Mesenchymal stem cell (in vitro differentiated cells and primary cell): Measurements from ENCODE around the gene PGK1.

ENCODE experiments used
- DNase-seq: peaks from one replicate; pipeline ENCODE4 v3.0.0-alpha.2; 2013
- H2AFZ ChIP-seq: one replicate; pipeline ENCODE4 v1.6.1; 2013; ENCODE audit warnings: low read depth, mild to moderate bottlenecking, control low read depth, inconsistent platforms, low read length, moderate library complexity
- H2AK5ac ChIP-seq: 2 replicates; pipeline ENCODE4 v1.6.1; 2013; ENCODE audit warnings: low read length, moderate library complexity, mild to moderate bottlenecking, inconsistent platforms; ENCODE audit not compliant: severe bottlenecking
- H2BK120ac ChIP-seq: one replicate; pipeline ENCODE4 v1.6.1; 2013; ENCODE audit warnings: low read depth, mild to moderate bottlenecking, inconsistent platforms, low read length, moderate library complexity
- H2BK12ac ChIP-seq, 2 experiments: one replicate each; pipeline ENCODE4 v1.6.1; 2013; ENCODE audit warnings: inconsistent platforms in 2 of 2, low read length in 2 of 2, mild to moderate bottlenecking in 2 of 2, moderate library complexity in 2 of 2, control low read depth in 1 of 2
- H2BK15ac ChIP-seq: one replicate; pipeline ENCODE4 v1.6.1; 2013; ENCODE audit warnings: mild to moderate bottlenecking, low read depth, inconsistent platforms; ENCODE audit not compliant: poor library complexity, severe bottlenecking
- H2BK5ac ChIP-seq: 2 replicates; pipeline ENCODE4 v1.6.1; 2013; ENCODE audit warnings: low read depth, mild to moderate bottlenecking, low read length, control low read depth, inconsistent platforms; ENCODE audit not compliant: poor library complexity, severe bottlenecking
- H3K14ac ChIP-seq, 2 experiments: one replicate each; pipeline ENCODE4 v1.6.1; 2013; ENCODE audit warnings: inconsistent platforms in 2 of 2, low read length in 2 of 2, control low read depth in 1 of 2, mild to moderate bottlenecking in 1 of 2, moderate library complexity in 1 of 2
- H3K18ac ChIP-seq, 2 experiments: one replicate each; pipeline ENCODE4 v1.6.1; 2013; ENCODE audit warnings: inconsistent platforms in 2 of 2, low read length in 2 of 2, control low read depth in 1 of 2, low read depth in 1 of 2, mild to moderate bottlenecking in 1 of 2
- H3K23ac ChIP-seq, 2 experiments: one replicate each; pipeline ENCODE4 v1.6.1; 2013; ENCODE audit warnings: inconsistent platforms in 2 of 2, low read length in 2 of 2, mild to moderate bottlenecking in 2 of 2, moderate library complexity in 2 of 2, control low read depth in 1 of 2
- H3K27ac ChIP-seq: 2 replicates; pipeline ENCODE4 v1.5.1; 2013; ENCODE audit warnings: mild to moderate bottlenecking, moderate library complexity, low read length, control low read depth, inconsistent platforms; ENCODE audit not compliant: poor library complexity, severe bottlenecking
- H3K27me3 ChIP-seq, 2 experiments: 2 replicates each; pipeline versions ENCODE4 v1.6.1 to v1.7.0; 2013; ENCODE audit warnings: low read length in 2 of 2, mild to moderate bottlenecking in 2 of 2, moderate library complexity in 2 of 2, control low read depth in 1 of 2, inconsistent platforms in 1 of 2; ENCODE audit not compliant: control insufficient read depth in 1 of 2, insufficient read depth in 1 of 2
- H3K36me3 ChIP-seq, 2 experiments: 2 replicates each; pipeline versions ENCODE4 v1.6.1 to v1.7.0; 2013; ENCODE audit warnings: low read length in 2 of 2, control low read depth in 1 of 2, inconsistent platforms in 1 of 2, low read depth in 1 of 2, mild to moderate bottlenecking in 1 of 2; ENCODE audit not compliant: insufficient read depth in 2 of 2, control insufficient read depth in 1 of 2
- H3K4ac ChIP-seq, 2 experiments: one replicate each; pipeline ENCODE4 v1.6.1; 2013; ENCODE audit warnings: inconsistent platforms in 2 of 2, low read length in 2 of 2, mild to moderate bottlenecking in 2 of 2, moderate library complexity in 2 of 2, control low read depth in 1 of 2, low read depth in 1 of 2
- H3K4me1 ChIP-seq: 2 replicates; pipeline ENCODE4 v1.6.1; 2013; ENCODE audit warnings: low read depth, low read length, control low read depth; ENCODE audit not compliant: control insufficient read depth, insufficient read depth
- H3K4me2 ChIP-seq: 2 replicates; pipeline ENCODE4 v1.6.1; 2013; ENCODE audit warnings: low read length, mild to moderate bottlenecking, inconsistent platforms; ENCODE audit not compliant: poor library complexity, severe bottlenecking
- H3K4me3 ChIP-seq, 2 experiments: 2 replicates each; pipeline versions ENCODE4 v1.5.1 to v1.7.0; 2013; ENCODE audit warnings: low read length in 2 of 2, mild to moderate bottlenecking in 2 of 2, control low read depth in 1 of 2, low read depth in 1 of 2; ENCODE audit not compliant: insufficient read depth in 1 of 2
- H3K79me1 ChIP-seq: replicated peaks from 2 replicates; pipeline ENCODE4 v1.6.1; 2013; ENCODE audit warnings: mild to moderate bottlenecking, control low read depth, low read length, inconsistent platforms; ENCODE audit not compliant: poor library complexity, severe bottlenecking
- H3K9ac ChIP-seq: 2 replicates; pipeline ENCODE4 v1.7.0; 2013; ENCODE audit warnings: mild to moderate bottlenecking, low read length, moderate library complexity
- H3K9me3 ChIP-seq: 2 replicates; pipeline ENCODE4 v1.7.0; 2013; ENCODE audit warnings: mild to moderate bottlenecking, low read length; ENCODE audit not compliant: control insufficient read depth
- H4K8ac ChIP-seq: one replicate; pipeline ENCODE4 v1.6.1; 2013; ENCODE audit warnings: inconsistent platforms, mild to moderate bottlenecking, low read length, moderate library complexity
- H4K91ac ChIP-seq: one replicate; pipeline ENCODE4 v1.6.1; 2013; ENCODE audit warnings: mild to moderate bottlenecking, low read length, inconsistent platforms
- WGBS: methylation state at CpG from one replicate; pipeline ENCODE4 v1.1.7; 2013; ENCODE audit warnings: mixed read lengths; 5-methylcytosine and 5-hydroxymethylcytosine counted together

PGK1 gene

GRCh38 chrX:78116766-78117165 is 12.7 kb downstream of the PGK1 start:
- no peaks in the 10 kb centered on the region for H3K4me1 ChIP-seq
- no peak overlapping the region for H3K4me2 ChIP-seq
- DNase-seq: no peak
- H4K8ac ChIP-seq: no peak overlapping the region
- H3K14ac ChIP-seq: no peak overlapping the region
- no peak overlapping the region for H2BK120ac ChIP-seq
- no peaks in the 10 kb centered on the region for H3K27me3 ChIP-seq
- H3K79me1 ChIP-seq: peaks cover 2% of the 10 kb centered on the region
- H2BK15ac ChIP-seq: no peak overlapping the region
- no peak overlapping the region for H2BK5ac ChIP-seq
- H3K9ac ChIP-seq: no peak overlapping the region
- H2AK5ac ChIP-seq: no peak overlapping the region
- H3K4me3 ChIP-seq: no peak overlapping the region
- no peaks in the 10 kb centered on the region for H3K9me3 ChIP-seq
- no peak overlapping the region for H3K27ac ChIP-seq
- no peak overlapping the region for H2BK12ac ChIP-seq
- no peak overlapping the region for H3K4ac ChIP-seq
- no peak overlapping the region for H4K91ac ChIP-seq
- H3K18ac ChIP-seq: no peak overlapping the region
- no peak overlapping the region for H2AFZ ChIP-seq
- 96% methylated on average over 2 of the region's 2 CpGs for WGBS
- H3K36me3 ChIP-seq: peaks cover 26 to 96% of the 10 kb centered on the region in 2 experiments
- no peak overlapping the region for H3K23ac ChIP-seq

GRCh38 chrX:78118628-78119027 is 14.6 kb downstream of the PGK1 start:
- no peaks in the 10 kb centered on the region for H3K27me3 ChIP-seq
- no peak overlapping the region for H3K23ac ChIP-seq
- no peak overlapping the region for H2AFZ ChIP-seq
- H3K4me3 ChIP-seq: no peak overlapping the region
- H2BK5ac ChIP-seq: no peak overlapping the region
- no peak overlapping the region for H2AK5ac ChIP-seq
- no peak overlapping the region for H2BK12ac ChIP-seq
- H3K9me3 ChIP-seq: no peaks in the 10 kb centered on the region
- no peak for DNase-seq
- H4K91ac ChIP-seq: no peak overlapping the region
- no peak overlapping the region for H3K14ac ChIP-seq
- peaks cover 1% of the 10 kb centered on the region for H3K79me1 ChIP-seq
- H3K4ac ChIP-seq: no peak overlapping the region
- H3K9ac ChIP-seq: no peak overlapping the region
- H3K18ac ChIP-seq: no peak overlapping the region
- H3K4me2 ChIP-seq: no peak overlapping the region
- peaks cover 21 to 91% of the 10 kb centered on the region in 2 experiments for H3K36me3 ChIP-seq
- H2BK15ac ChIP-seq: no peak overlapping the region
- H2BK120ac ChIP-seq: no peak overlapping the region
- no peak overlapping the region for H4K8ac ChIP-seq
- no peaks in the 10 kb centered on the region for H3K4me1 ChIP-seq
- 89% methylated on average over 1 of the region's 1 CpG for WGBS
- no peak overlapping the region for H3K27ac ChIP-seq

DNA sequence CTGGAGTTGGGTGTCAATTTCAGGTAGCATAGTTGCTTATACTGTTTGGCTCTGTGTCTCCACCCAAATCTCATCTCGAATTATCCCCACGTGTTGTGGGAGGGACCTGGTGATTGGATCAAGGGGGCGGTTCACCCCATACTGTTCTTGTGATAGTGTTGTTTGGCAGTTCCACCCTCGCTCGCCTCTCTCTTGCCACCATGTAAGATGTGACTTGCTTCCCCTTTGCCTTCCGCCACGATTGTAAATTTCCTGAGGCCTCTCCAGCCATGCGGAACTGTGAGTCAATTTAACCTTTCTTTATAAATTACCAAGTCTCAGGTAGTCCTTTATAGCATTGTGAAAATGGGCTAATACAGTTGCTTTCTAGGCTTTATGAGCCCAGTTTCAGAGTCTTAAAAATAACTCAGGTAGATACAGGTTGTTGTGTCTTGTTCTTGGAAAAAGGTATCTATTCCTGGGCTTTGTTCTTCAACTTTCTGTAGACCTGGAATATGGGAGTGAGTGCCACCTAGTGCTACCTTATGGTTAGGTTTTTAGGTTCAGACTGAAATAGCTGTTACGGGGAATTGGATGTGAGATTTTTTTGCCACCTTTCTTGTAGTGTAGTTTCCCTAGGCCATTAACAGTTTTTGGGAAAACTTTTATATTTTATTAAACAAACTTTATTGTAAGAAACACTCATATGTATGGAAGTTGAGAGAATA is 15.6 kb downstream of the PGK1 start:
- no peak overlapping the region for H3K27ac ChIP-seq
- no peak overlapping the region for H3K4me3 ChIP-seq
- H3K79me1 ChIP-seq: no peaks in the 10 kb centered on the region
- H3K4ac ChIP-seq: no peak overlapping the region
- H2BK120ac ChIP-seq: no peak overlapping the region
- no peak overlapping the region for H3K23ac ChIP-seq
- H3K14ac ChIP-seq: no peak overlapping the region
- H2BK15ac ChIP-seq: no peak overlapping the region
- no peak overlapping the region for H3K9ac ChIP-seq
- no peak overlapping the region for H3K18ac ChIP-seq
- H3K9me3 ChIP-seq: no peaks in the 10 kb centered on the region
- H3K4me2 ChIP-seq: no peak overlapping the region
- 79% methylated on average over 4 of the region's 9 CpGs for WGBS
- H3K27me3 ChIP-seq: no peaks in the 10 kb centered on the region
- no peak overlapping the region for H2BK5ac ChIP-seq
- no peak overlapping the region for H2AFZ ChIP-seq
- H4K8ac ChIP-seq: no peak overlapping the region
- no peak for DNase-seq
- H2BK12ac ChIP-seq: no peak overlapping the region
- H2AK5ac ChIP-seq: no peak overlapping the region
- no peaks in the 10 kb centered on the region for H3K4me1 ChIP-seq
- no peak overlapping the region for H4K91ac ChIP-seq
- H3K36me3 ChIP-seq: peaks cover 19 to 90% of the 10 kb centered on the region in 2 experiments

DNA sequence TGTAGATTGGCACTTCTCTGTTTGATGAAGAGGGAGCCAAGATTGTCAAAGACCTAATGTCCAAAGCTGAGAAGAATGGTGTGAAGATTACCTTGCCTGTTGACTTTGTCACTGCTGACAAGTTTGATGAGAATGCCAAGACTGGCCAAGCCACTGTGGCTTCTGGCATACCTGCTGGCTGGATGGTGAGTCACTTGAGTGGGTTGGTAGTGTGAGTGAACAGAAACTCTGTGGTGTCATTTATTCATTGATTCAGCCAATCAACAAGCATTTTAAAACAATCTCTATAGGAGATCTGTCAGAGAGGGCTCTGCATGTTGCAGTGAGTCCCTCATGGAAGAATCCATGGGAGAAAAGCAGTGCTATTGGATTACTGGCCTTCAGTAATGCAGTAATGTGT is 19.1 kb downstream of the PGK1 start:
- no peak overlapping the region for H3K18ac ChIP-seq
- H3K4me3 ChIP-seq: no peak overlapping the region
- H3K9ac ChIP-seq: no peak overlapping the region
- no peak for DNase-seq
- no peak overlapping the region for H2BK5ac ChIP-seq
- H2BK12ac ChIP-seq: no peak overlapping the region
- peaks cover 13 to 90% of the 10 kb centered on the region in 2 experiments for H3K36me3 ChIP-seq
- H3K9me3 ChIP-seq: no peaks in the 10 kb centered on the region
- H3K14ac ChIP-seq: no peak overlapping the region
- H2BK120ac ChIP-seq: no peak overlapping the region
- no peak overlapping the region for H3K23ac ChIP-seq
- H3K4me1 ChIP-seq: no peaks in the 10 kb centered on the region
- H3K4ac ChIP-seq: no peak overlapping the region
- H2AFZ ChIP-seq: no peak overlapping the region
- no peak overlapping the region for H3K4me2 ChIP-seq
- no peak overlapping the region for H3K27ac ChIP-seq
- no peak overlapping the region for H2AK5ac ChIP-seq
- no peaks in the 10 kb centered on the region for H3K27me3 ChIP-seq
- H4K8ac ChIP-seq: no peak overlapping the region
- no peaks in the 10 kb centered on the region for H3K79me1 ChIP-seq
- H2BK15ac ChIP-seq: no peak overlapping the region
- no peak overlapping the region for H4K91ac ChIP-seq
